GM21360 (cell line): ENCODE results near the gene ATP1A1.

Experiments used
- ATAC-seq: cut with Tn5 transposase; IDR thresholded peaks from one replicate; pipeline ENCODE4 v1.9.1; 2021; ENCODE audit warnings: mild to moderate bottlenecking, moderate library complexity; ENCODE audit not compliant: unreplicated experiment

Gene ATP1A1

DNA sequence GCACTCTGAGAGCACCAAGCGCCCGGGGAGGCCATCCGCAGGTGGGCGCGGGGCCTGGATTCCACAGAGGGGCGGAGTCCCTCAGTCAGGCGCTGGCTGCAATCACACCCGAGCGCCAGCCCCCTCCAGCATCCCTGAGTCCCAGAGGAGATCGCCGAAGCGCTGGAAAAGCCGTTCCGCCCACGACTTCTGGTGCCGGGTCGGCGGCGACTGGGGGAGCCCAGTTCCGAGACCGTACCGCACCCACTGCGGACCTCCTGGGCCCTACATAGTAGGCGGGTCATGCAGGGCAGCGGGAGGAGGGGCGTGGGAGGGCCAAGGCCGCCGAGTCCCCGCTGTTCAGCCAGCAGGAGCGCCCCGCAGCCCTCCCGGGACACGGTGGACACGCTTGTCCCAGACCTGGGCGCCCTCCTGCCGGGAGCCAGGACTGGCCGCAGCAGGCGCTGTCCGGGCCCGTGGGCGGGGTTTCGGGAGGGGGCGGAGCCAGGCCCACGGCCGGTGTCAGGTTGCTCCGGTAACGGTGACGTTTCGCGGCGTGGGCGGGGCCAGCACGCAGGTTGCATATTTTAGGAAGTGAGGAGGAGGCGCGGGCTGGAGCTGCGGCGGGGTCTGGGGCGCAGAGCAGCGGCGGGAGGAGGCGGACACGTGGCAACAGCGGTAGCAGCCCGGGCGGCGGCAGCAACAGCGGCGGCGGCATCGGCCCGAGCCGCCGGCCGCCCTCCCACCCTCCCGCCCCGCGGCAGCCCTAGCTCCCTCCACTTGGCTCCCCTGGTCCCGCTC, at the start of gene ATP1A1:
Gene ATP1A1, plus strand, starts transcription at position 594 of the 780 bp plus-strand sequence. CDS start 268 bp downstream, outside the sequence.
- peak; percentile 65 for ATAC-seq

- ATAC-seq: no peak
Observed at GRCh38 chr1:116323491-116323890, 49.6 kb upstream of the ATP1A1 start.

- ATAC-seq: no peak
Observed at GRCh38 chr1:116324411-116324810, 48.6 kb upstream of the ATP1A1 start.

DNA sequence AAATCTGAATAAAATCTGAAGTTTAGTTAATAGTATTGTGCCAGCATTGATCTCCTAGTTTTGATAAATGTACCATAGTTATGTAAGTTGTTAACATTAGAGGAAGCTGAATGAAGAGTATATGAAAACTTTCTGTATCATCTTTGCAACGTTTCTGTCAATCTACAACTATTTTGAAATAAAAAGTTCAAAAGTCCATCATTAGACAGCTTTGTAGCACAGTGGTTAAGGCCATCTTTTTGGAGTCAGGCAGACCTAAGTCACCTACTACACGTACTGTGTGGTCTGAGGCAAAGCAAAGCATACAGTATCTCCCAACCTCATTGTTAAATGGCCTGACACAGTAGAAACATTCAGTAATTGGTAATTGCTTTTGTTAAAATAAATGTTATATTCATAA, 47.9 kb upstream of the ATP1A1 start:
- ATAC-seq: no peak

- no peak for ATAC-seq
Observed at GRCh38 chr1:116325922-116326321, 47.1 kb upstream of the ATP1A1 start.

GRCh38 chr1:116326486-116326885, 46.6 kb upstream of the ATP1A1 start:
- no peak for ATAC-seq

GRCh38 chr1:116328671-116329070, 44.4 kb upstream of the ATP1A1 start:
- no peak for ATAC-seq

DNA sequence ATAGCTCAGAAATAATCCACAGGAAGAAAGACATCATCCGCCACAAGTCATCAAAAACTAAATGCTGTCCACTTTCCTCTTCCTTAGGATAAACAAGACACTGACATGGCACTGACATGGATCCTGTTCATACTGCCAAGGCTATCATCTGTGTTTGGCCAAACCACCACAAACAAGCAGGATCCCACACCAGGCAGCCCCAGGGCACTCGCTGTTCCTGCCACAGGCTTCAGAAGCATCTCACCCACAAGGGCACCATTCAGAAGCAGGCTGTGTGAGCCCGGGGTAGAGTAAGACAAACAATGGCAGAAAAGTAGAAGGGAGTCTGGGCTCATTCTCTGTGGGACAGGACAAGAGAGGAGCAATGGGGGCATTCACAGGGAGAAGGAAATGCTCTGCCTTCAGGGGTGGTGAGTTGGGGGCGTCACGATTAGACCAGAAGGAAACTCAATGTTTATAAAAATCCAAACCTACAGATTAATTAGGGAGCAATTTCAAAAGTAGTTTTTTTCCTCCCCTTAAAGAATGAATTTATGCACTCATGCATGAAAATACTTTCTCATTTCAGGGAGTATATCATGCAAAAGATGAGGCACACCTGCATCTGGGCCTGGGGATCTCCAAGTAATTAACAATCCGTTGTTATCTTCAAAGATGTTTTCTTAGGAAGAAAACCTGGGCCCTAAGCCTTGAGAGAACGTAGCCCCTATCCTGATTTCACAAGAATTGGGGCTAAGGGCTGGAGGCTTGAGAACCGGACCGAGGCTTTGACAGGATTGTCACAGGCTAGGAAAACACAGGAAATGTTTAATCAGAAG, 43.3 kb upstream of the ATP1A1 start:
- no peak for ATAC-seq

- ATAC-seq: no peak
Observed at GRCh38 chr1:116330342-116330652, 42.7 kb upstream of the ATP1A1 start.

DNA sequence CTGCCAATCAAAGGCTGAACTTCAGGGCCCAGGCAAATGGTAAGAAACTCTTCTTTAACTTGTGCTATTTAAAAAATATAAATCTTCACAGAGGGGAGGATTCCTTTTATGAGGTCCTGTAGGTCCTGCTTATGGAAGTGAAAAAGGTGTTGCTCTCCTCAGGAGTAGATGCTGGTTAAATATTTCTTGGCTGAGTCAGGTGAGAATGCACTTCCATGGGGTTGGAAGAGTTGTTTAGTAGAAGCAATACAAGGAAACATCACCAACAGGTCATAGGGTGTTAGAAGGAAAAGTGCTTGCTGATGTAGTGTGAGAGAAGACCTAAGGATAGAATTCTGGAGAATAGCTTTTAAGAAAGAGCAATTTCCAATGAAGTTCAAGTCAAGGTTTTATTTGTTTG, 42.2 kb upstream of the ATP1A1 start:
- no peak for ATAC-seq

DNA sequence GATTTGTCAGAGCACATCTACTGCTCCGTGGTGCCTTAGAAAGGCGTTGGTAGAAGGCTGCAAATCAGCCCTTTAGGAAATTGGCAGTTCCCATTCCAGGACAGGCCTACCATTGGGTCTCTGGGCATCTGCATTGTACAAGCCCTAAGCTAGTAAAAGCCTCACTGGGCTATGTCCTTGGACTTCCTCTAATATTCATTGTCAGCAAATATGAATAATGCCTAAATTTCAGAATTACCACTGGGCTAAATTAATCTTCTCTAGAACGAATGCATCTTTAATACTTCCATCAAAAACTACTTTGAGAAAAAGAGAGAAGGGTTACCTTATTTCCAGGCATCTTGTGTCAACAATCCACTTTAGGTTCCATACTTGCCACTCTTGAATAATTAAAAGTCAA, 41.5 kb upstream of the ATP1A1 start:
- ATAC-seq: no peak

DNA sequence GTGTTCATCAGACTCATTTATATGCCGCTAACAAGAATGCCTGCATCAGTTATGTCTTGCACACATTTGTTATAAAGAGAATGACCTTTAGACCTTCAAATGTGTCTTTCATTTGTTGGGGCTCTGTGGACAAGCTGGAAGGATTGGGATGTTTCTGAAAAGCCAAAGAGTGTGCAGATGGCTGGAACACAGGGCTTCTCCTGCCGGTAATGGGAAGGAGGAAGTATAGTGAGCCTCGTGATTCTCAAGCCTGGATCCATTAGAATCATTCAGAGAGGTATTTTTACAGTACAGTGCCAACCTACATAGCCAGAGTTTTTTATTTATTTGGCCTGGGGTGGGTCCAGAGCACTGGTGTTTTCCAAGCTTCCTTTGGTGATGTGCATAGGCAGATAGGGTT, 40.6 kb upstream of the ATP1A1 start:
- ATAC-seq: no peak

DNA sequence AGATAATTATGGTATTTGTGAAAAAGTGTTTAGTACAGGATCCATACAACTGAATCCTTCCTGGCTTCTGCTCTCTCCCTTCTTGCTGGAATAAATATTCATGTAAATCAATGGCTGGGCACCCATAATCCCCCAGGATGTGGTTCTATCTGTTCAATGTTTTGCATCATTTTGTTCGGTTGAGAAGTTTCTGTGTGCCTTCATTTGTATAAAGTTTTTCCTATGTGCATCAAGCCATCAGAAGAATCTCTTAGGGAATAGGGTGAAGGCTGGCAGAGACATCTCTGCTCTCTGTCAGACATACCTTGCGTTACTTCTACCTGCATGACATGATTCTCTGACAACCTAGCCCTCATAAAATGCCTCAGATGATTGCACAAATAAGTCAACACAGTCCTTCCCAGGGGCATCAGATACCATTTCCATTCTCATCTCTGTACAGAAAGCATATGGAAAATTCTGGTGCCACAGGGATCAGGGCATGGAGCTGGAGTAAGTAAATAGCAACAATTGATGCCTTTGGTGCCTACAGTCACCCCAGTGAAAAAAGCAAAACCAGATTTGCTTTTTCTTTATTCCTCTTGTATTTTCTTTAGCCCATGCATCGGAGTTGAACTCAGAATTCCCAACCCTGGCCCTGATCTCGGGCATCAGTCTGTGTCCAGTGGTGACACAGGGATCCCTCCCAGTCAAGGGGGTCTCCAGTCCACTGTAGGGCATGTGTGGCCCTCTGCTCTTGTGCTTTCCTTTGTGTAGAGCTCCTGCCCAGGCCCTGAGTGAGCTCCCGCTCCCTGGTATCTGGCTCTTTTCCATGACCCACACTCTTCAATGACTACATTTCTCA, 39.7 kb upstream of the ATP1A1 start:
- no peak for ATAC-seq

DNA sequence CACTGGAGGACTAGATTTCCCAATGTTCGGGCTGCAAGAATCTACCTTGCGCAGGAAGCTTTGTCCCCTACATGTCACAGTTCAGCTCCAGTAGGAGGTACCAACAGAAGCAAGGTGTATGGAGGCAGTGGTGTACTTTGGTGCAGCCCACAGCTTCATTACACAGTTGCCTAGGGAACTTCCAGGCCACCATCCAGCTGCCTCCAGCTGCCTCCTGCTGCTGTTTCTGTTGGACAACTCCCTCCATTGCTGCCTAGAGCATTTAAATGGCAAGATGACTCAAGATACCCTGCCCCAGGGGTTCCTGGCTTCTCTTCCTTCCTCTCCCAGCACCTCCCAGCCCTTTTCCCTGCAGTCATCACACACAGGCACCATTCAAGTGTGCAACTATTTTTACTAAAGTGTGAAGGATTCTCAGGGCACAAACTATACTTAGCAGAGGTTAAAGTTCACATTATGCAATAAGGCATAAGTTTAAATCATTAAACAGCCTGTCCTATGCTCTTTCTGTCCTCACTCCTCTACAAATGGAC, 39.0 kb upstream of the ATP1A1 start:
- ATAC-seq: no peak

DNA sequence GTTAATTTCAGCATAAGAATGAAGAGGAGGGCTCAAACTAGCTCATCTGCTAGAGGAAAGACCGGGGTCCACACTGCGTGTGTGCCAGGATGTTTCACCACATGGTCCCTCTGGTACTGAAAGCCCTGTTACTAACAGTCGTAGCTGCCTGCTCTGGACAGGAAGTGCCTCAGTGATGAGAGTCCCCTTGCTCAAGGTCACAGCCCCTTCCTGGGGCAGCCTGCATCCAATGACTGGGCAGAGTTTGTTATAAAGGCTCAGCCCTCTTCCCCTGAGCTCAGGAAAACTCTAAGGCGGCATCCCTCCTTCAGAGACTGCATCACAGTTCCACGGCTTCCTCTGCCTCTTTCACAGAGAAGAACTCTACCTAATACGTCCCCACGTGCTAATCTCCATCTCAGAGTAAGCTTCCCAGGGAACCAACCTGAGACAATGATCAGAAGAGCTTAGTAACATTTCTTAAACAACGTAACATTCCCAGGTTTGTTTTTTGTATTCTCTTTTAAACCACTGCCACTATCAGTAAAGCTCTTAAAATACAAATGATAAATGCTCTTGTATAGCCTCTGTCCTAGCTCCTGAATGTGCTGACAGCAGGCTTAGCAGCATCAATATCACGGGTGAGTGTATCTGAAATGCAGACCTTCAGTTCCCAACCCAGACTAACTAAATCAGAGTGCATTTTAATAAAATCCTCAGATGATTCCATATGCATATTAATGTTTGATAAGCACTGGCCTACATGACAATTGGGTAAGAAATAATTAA, 38.0 kb upstream of the ATP1A1 start:
- ATAC-seq: no peak

DNA sequence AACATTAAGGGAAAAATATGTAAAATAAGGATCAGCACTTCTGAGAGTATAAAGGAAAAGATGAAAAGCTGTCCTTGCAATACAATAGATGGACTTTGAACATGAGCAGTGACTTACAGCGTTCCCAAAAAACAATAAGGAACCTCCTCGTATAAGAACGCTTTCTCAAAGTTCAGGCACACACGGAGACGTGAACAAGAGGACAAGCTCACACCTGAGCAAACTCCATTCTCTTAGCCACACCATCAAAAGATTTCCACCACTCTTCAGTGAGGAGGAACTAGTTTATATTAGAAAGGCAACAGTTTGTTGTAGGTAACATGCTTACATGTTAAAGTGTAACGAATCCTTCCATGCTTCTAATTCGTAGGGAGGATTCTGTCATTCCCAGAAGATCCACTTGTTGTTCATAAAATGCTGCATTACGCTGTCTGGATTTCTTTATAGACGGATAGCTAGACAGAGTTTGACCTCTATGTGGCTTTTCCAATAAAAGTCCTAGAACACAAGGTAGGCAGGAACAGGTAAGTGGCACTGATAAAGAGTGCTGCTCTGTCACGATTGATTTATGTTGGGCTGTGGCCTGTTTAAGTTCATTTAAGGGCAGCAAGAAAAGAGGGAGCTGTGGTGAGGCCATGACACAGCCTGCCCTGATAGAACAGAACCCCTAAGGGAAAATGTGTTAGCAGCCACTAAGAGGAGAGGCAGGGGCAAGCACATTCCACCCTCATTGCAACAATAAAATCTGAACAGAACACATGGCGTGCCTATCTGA, 37.0 kb upstream of the ATP1A1 start:
- no peak for ATAC-seq

DNA sequence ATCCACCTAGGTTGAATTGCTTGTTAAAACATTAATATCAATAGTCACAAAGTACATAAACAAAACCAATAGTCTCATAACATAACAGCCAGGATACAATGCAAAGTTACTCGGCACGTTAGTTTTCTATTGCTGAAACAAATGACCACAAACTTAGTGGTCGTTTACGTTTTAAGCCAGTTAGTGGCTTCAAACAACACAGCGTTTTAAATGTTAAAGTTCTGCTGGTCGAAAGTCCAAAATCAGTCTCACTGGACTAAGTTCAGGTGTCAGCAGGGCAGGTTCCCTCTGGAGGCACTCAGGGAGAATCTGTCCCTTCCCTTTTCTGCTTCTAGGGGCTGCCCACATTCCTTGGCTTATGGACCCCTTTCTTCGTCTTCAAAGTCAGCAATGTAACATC, 35.6 kb upstream of the ATP1A1 start:
- no peak for ATAC-seq

GRCh38 chr1:116338400-116338799, 34.6 kb upstream of the ATP1A1 start:
- ATAC-seq: no peak

GRCh38 chr1:116340506-116341231, 32.4 kb upstream of the ATP1A1 start:
- no peak for ATAC-seq
